Lower lobe of right lung (tissue), 2 donors: ENCODE results near the gene NPFF. TPM values are rescaled to one million over a fixed set of nuclear protein-coding genes. Genes with fewer than 3 reads are reported as not detected.

ENCODE experiments used
- ATAC-seq, 2 donors: fragments of 200-7000 bp; cut with Tn5 transposase; one replicate each; pipeline ENCODE4 v1.9.1; 2020 to 2022; ENCODE audit warnings: mild to moderate bottlenecking in 2 of 2, moderate library complexity in 2 of 2
- DNase-seq: peaks from one replicate; pipeline ENCODE4 v3.0.0-alpha.2; 2020
- H3K27ac ChIP-seq: fragments of 200-600 bp; one replicate; pipeline ENCODE4 v1.8.0; 2022
- H3K27me3 ChIP-seq: fragments of 200-600 bp; one replicate; pipeline ENCODE4 v1.8.0; 2022; ENCODE audit warnings: low read depth
- H3K36me3 ChIP-seq: fragments of 200-600 bp; one replicate; pipeline ENCODE4 v1.8.0; 2022; ENCODE audit warnings: mild to moderate bottlenecking
- H3K4me1 ChIP-seq: fragments of 200-600 bp; one replicate; pipeline ENCODE4 v1.8.0; 2022
- H3K4me3 ChIP-seq: fragments of 200-600 bp; one replicate; pipeline ENCODE4 v1.8.0; 2022; ENCODE audit warnings: mild to moderate bottlenecking
- H3K9me3 ChIP-seq: fragments of 200-600 bp; one replicate; pipeline ENCODE4 v1.8.0; 2022
- intact Hi-C: fragments of 100-400 bp; cut with DNase I; formaldehyde crosslinking; loops from one replicate; pipeline ENCODE4 v1.11.0; 2022
- total RNA-seq: library from RNA; stranded (reverse); fragmentation: NEBNext Ultra II Directional; extraction: Animal tissue kit (Norgen Biotek cat#: 25700); gene quantifications from one replicate; pipeline ENCODE4 v1.2.1, GENCODE V29; 2021
- TF ChIP-seq, protein P1 (sequence below): fragments of 200-600 bp; IDR thresholded peaks from one replicate; pipeline ENCODE4 v1.8.0; 2022; ENCODE audit warnings: antibody characterized with exemption, mild to moderate bottlenecking
- donor health status: DM: no; HTN: yes; CAD: no; lungs with severe emphysema.

NPFF gene
- total RNA-seq, 1 donor from 2014 or later = not detected

DNA sequence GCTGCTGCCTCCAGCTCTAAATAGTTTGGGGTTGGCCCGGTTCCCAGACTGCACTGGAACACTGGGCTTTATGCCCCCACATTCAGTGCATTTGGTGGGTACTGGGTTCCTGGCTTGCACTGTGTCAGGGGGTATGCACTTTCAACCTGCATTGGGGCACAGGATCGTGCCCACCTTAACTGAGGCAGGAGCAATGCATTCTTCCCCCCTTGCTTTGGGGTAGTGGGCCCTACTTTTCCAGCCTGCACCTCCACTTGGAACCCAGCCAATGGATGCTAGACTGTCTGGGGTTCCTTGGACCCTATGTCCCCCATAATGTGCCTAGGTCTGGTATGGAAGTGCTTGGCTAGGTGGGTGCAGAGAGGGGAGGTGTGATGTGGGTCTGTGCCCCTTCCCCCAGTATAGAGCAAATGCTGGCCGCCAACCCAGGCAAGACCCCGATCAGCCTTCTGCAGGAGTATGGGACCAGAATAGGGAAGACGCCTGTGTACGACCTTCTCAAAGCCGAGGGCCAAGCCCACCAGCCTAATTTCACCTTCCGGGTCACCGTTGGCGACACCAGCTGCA is 5.6 kb downstream of the NPFF start:
- H3K9me3 ChIP-seq = no peaks in the 10 kb centered on the region
- TF ChIP-seq, protein P1, sequence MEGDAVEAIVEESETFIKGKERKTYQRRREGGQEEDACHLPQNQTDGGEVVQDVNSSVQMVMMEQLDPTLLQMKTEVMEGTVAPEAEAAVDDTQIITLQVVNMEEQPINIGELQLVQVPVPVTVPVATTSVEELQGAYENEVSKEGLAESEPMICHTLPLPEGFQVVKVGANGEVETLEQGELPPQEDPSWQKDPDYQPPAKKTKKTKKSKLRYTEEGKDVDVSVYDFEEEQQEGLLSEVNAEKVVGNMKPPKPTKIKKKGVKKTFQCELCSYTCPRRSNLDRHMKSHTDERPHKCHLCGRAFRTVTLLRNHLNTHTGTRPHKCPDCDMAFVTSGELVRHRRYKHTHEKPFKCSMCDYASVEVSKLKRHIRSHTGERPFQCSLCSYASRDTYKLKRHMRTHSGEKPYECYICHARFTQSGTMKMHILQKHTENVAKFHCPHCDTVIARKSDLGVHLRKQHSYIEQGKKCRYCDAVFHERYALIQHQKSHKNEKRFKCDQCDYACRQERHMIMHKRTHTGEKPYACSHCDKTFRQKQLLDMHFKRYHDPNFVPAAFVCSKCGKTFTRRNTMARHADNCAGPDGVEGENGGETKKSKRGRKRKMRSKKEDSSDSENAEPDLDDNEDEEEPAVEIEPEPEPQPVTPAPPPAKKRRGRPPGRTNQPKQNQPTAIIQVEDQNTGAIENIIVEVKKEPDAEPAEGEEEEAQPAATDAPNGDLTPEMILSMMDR = no peak
- no peak for ATAC-seq
- peak overlapping the region; percentile 79 for H3K4me3 ChIP-seq
- peaks cover 47% of the 10 kb centered on the region for H3K4me1 ChIP-seq
- peaks cover 30% of the 10 kb centered on the region for H3K36me3 ChIP-seq
- DNase-seq = no peak
- peak overlapping the region; percentile 93 for H3K27ac ChIP-seq
- H3K27me3 ChIP-seq = no peaks in the 10 kb centered on the region
- intact Hi-C loops = no loop called here

DNA sequence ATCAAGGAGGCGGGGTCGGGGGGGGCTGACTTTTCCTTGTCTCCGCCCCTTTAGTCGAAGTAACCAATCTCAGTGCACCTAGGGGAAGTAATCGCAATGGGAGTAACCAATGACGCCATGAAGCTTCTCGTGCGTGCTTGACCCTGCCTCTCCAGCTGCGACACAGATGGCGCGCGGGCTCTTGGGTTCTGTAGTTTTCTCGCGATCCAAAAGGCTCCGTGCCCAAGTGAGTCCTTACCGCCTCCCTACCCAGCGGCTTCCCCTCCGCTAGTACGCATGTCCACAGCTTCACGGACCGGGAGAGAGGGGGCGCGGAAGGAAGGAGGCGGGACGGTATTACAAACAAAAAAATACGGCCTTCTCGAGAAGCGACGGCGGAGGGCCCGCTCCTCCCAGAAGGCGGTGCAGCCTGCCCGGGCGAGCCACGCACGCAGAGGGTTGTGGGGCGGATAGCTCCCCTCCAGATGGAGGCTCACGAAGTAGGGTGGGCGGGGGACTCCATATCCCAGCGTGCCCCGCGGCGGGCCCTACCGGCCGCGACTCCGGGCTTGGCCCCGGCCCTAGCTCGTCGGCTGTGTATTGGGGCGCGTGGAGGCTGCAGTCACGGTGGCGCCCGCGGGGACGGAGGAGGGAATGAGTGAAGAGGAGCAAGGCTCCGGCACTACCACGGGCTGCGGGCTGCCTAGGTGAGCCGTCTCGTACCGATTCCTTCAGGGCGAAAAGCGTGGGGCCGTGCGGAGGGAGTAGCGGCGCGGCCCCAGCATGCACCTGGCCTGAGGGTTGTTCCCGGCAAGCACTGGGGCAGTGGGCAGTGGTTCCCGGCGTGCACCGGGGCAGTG is 6.3 kb downstream of the NPFF start, which contains the start of gene TARBP2:
TSS of gene TARBP2 (plus strand) at position 508 of the 839 bp plus-strand sequence. CDS start at position 634, 126 bp downstream.
- H3K4me1 ChIP-seq = peaks cover 54% of the 10 kb centered on the region
- intact Hi-C loops = no loop called here

GRCh38 chr12:53500142-53500775 is 7.0 kb downstream of the NPFF start:
- Histone ChIP-seq H3K27me3 (no peaks in the 10 kb centered on the region), H3K9me3 (no peaks in the 10 kb centered on the region), H3K4me1 (peaks cover 61% of the 10 kb centered on the region), H3K36me3 (peaks cover 16% of the 10 kb centered on the region), H3K27ac (peak overlapping the region; percentile 93), H3K4me3 (peak overlapping the region; percentile 79)
- intact Hi-C loops = no loop called here
- ATAC-seq = peak; percentile 29 to 35
- TF ChIP-seq, protein P1 = no peak
- DNase-seq = peak; percentile 73

More for the DNA sequence above, 6.3 kb downstream of the NPFF start, which contains the start of gene TARBP2:
- peaks cover 23% of the 10 kb centered on the region for H3K36me3 ChIP-seq
- TF ChIP-seq, protein P1 = no peak
- DNase-seq = peak; percentile 97
- no peaks in the 10 kb centered on the region for H3K27me3 ChIP-seq
- peak within 1 kb of the TSS; percentile 93 for H3K27ac ChIP-seq
- H3K4me3 ChIP-seq = peak within 1 kb of the TSS; percentile 79
- ATAC-seq = peak; percentile 92 to 93
- H3K9me3 ChIP-seq = no peaks in the 10 kb centered on the region

- intact Hi-C loops = no loop called here
These were observed 7.8 kb downstream of the NPFF start, which contains the start of gene MAP3K12 for GRCh38 chr12:53499266-53500141. TSS of gene MAP3K12 (minus strand) at chr12:53499458. CDS start at chr12:53487391, 12,067 bp downstream.

More at GRCh38 chr12:53499266-53500141, 7.8 kb downstream of the NPFF start, which contains the start of gene MAP3K12:
- ATAC-seq (peak; percentile 0 to 3), DNase-seq (peak; percentile 70)
- no peaks in the 10 kb centered on the region for H3K9me3 ChIP-seq
- H3K36me3 ChIP-seq = peaks cover 8% of the 10 kb centered on the region
- TF ChIP-seq, protein P1 = no peak
- H3K27ac ChIP-seq = peak within 1 kb of the TSS; percentile 93
- H3K27me3 ChIP-seq = no peaks in the 10 kb centered on the region
- H3K4me1 ChIP-seq = peaks cover 64% of the 10 kb centered on the region
- peak within 1 kb of the TSS; percentile 79 for H3K4me3 ChIP-seq
